LNCAP (cell line): ENCODE measurements around the gene APOL6.

Experiments
- CTCF ChIP-seq: fragments of 450-650 bp; IDR thresholded peaks from 2 replicates; pipeline ENCODE4 v1.5.1; 2017; ENCODE audit warnings: mild to moderate bottlenecking

APOL6 gene

GRCh38 chr22:35619336-35620094 lies 28.7 kb upstream of the APOL6 start:
- no peak for TF ChIP-seq CTCF

GRCh38 chr22:35620624-35621251 lies 27.5 kb upstream of the APOL6 start:
- no peak for TF ChIP-seq CTCF

- TF ChIP-seq CTCF = no peak
Observed at GRCh38 chr22:35621451-35621850, 26.8 kb upstream of the APOL6 start.

- no peak for TF ChIP-seq CTCF
Observed at GRCh38 chr22:35622191-35622913, 25.9 kb upstream of the APOL6 start.

- TF ChIP-seq CTCF = no peak
Observed at GRCh38 chr22:35624547-35624946, 23.7 kb upstream of the APOL6 start.

- no peak for TF ChIP-seq CTCF
Observed at GRCh38 chr22:35625763-35626432, 22.3 kb upstream of the APOL6 start.

GRCh38 chr22:35627267-35628041 lies 20.8 kb upstream of the APOL6 start:
- peak; percentile 29; the same call in 1 of the 2 replicates for TF ChIP-seq CTCF
